HepG2 (cell line): Measurements from ENCODE around the gene RASIP1. TPM values are rescaled to one million over a fixed set of nuclear protein-coding genes. Genes with fewer than 3 reads are reported as not detected.

Experiments
- CEBPG ChIP-seq: IDR thresholded peaks from 2 replicates; pipeline ENCODE4 v1.6.1; 2016
- CHD2 ChIP-seq: IDR thresholded peaks from 2 replicates; pipeline ENCODE4 v1.6.1; 2011; ENCODE audit warnings: low read depth, low read length, improper control_type of control experiment
- FOXM1 ChIP-seq: sonication (generic); formaldehyde crosslinking; IDR thresholded peaks from 2 replicates; pipeline ENCODE4 v1.5.0; 2020; ENCODE audit warnings: missing genetic modification reagents
- FOXP1 ChIP-seq, 2 experiments: fragments of 450-650 bp in 1 of 2; IDR thresholded peaks; 2 replicates each; pipeline ENCODE4 v1.6.1; 2017 to 2018; ENCODE audit warnings: antibody characterized with exemption in 1 of 2
- NCOA2 ChIP-seq: sonication (generic); formaldehyde crosslinking; IDR thresholded peaks from 2 replicates; pipeline ENCODE4 v1.8.0; 2022; ENCODE audit warnings: inconsistent platforms
- NFYB ChIP-seq: sonication (generic); formaldehyde crosslinking; IDR thresholded peaks from 2 replicates; pipeline ENCODE4 v1.4.0; 2020; ENCODE audit warnings: missing genetic modification reagents
- NKX3-1 ChIP-seq: sonication (generic); formaldehyde crosslinking; IDR thresholded peaks from 2 replicates; pipeline ENCODE4 v1.5.0; 2020; ENCODE audit warnings: missing genetic modification reagents
- RARA ChIP-seq: IDR thresholded peaks from 2 replicates; pipeline ENCODE4 v1.6.1; 2016; ENCODE audit warnings: missing genetic modification reagents, missing compliant biosample characterization
- SOX5 ChIP-seq: IDR thresholded peaks from 2 replicates; pipeline ENCODE4 v1.6.1; 2016; ENCODE audit warnings: borderline replicate concordance
- TSC22D2 ChIP-seq: sonication (generic); formaldehyde crosslinking; IDR thresholded peaks from 2 replicates; pipeline ENCODE4 v1.5.1; 2020; ENCODE audit warnings: missing genetic modification reagents, mild to moderate bottlenecking, borderline replicate concordance
- ZNF333 ChIP-seq: sonication (generic); formaldehyde crosslinking; IDR thresholded peaks from 2 replicates; pipeline ENCODE4 v1.4.0; 2020; ENCODE audit warnings: mild to moderate bottlenecking, missing genetic modification reagents, borderline replicate concordance
- ZNF549 ChIP-seq: sonication (generic); formaldehyde crosslinking; IDR thresholded peaks from 2 replicates; pipeline ENCODE4 v1.5.0; 2020; ENCODE audit warnings: missing genetic modification reagents
- ZNF570 ChIP-seq: sonication (generic); formaldehyde crosslinking; IDR thresholded peaks from 2 replicates; pipeline ENCODE4 v1.4.0; 2020; ENCODE audit warnings: mild to moderate bottlenecking, missing genetic modification reagents, borderline replicate concordance
- ZNF644 ChIP-seq: IDR thresholded peaks from 2 replicates; pipeline ENCODE4 v1.6.1; 2016; ENCODE audit warnings: low read depth
- ZNF747 ChIP-seq: sonication (generic); formaldehyde crosslinking; IDR thresholded peaks from 2 replicates; pipeline ENCODE4 v1.8.1; 2023; ENCODE audit warnings: missing genetic modification reagents, mild to moderate bottlenecking, borderline replicate concordance
- ZNF768 ChIP-seq: sonication (generic); formaldehyde crosslinking; IDR thresholded peaks from 2 replicates; pipeline ENCODE4 v1.4.0; 2020; ENCODE audit warnings: missing genetic modification reagents
- polyA plus RNA-seq, 8 experiments: library from polyadenylated mRNA; depleted of rRNA in 3 of 8; stranded (reverse) in 7 of 8; unstranded in 1 of 8; fragments of >200 nt; fragmentation: Illumina TruSeq in 4 of 8; extraction: Trizol in 4 of 8; gene quantifications; 2 replicates each; pipeline versions ENCODE4 v1.2.1 to v1.2.3, GENCODE V29; 2011 to 2016; ENCODE audit warnings: low read depth in 4 of 8, missing spikeins in 1 of 8, mixed read lengths in 1 of 8; ENCODE audit not compliant: insufficient read depth in 1 of 8
- total RNA-seq, 5 experiments: library from RNA; depleted of rRNA; stranded (reverse); fragments of >200 nt; fragmentation: Illumina TruSeq; extraction: Trizol; gene quantifications; 2 replicates each; pipeline ENCODE4 v1.2.3, GENCODE V29; 2016; ENCODE audit warnings: low read depth in 1 of 5
- TF ChIP-seq, protein P1 (sequence below): sonication (generic); formaldehyde crosslinking; conservative IDR thresholded peaks from 2 replicates; pipeline ENCODE4 v1.4.0; 2020; ENCODE audit warnings: missing genetic modification reagents
- TF ChIP-seq, protein P2 (sequence below): conservative IDR thresholded peaks from 2 replicates; pipeline ENCODE4 v1.6.1; 2018; ENCODE audit warnings: missing genetic modification reagents
- TF ChIP-seq, protein P3 (sequence below): IDR thresholded peaks from 2 replicates; pipeline ENCODE4 v1.6.1; 2016
- TF ChIP-seq, protein P4 (sequence below): sonication (generic); formaldehyde crosslinking; IDR thresholded peaks from 2 replicates; pipeline ENCODE4 v1.4.0; 2020; ENCODE audit warnings: missing genetic modification reagents, borderline replicate concordance
- TF ChIP-seq, protein P5 (sequence below): sonication (generic); formaldehyde crosslinking; conservative IDR thresholded peaks from 2 replicates; pipeline ENCODE4 v1.4.0; 2020; ENCODE audit warnings: missing genetic modification reagents
- TF ChIP-seq, protein P6 (sequence below), 2 experiments: fragments of 450-650 bp in 1 of 2; sonication (generic) in 1 of 2; formaldehyde crosslinking; IDR thresholded peaks; 2 replicates each; pipeline versions ENCODE4 v1.5.0 to v1.8.0; 2020 to 2022; ENCODE audit warnings: mild to moderate bottlenecking in 1 of 2, missing genetic modification reagents in 1 of 2

RASIP1 gene
- total and polyA plus RNA-seq, 2 of the 13 experiments (the other 11 are each of a cell fraction or from before 2014, with no cell fraction given): 0.44 to 0.58 TPM

DNA sequence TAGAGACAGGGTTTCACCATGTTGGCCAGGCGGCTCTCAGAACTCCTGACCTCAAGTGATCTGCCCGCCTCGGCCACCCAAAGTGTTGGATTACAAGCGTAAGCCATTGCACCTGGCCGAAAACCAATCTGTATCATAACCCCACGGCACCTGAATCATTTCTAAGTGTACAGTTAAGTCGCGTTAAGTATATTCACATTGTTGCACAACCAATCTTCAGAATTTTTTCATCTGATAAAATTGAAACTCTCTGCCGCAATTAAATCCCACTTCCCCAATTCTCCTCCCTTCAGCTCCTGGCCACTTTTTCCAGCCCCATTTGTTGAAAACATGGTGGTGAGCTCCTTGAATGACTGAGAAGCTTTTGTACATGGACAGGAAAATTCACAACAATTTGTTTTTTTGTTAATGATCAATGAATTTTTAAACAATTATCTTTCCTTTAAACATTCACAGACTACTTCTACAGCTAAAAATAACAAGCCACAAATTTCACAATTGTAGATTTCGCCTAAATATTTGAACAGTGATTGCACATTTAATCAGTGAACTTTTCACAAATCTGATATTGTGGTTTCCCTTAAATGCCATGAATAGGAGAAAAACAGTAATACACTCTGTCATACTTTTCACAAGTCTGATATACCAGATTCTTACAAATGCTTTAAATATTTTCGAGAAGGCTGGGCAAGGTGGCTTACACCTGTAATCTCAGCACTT, 28.7 kb upstream of the RASIP1 start (continued):
- peak; percentile 59 for TF ChIP-seq CEBPG (CRISPR knock-in tag)
- TF ChIP-seq, protein P1, sequence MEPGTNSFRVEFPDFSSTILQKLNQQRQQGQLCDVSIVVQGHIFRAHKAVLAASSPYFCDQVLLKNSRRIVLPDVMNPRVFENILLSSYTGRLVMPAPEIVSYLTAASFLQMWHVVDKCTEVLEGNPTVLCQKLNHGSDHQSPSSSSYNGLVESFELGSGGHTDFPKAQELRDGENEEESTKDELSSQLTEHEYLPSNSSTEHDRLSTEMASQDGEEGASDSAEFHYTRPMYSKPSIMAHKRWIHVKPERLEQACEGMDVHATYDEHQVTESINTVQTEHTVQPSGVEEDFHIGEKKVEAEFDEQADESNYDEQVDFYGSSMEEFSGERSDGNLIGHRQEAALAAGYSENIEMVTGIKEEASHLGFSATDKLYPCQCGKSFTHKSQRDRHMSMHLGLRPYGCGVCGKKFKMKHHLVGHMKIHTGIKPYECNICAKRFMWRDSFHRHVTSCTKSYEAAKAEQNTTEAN (CRISPR knock-in tag): 0 out of 2 replicates have a peak, but pooled peaks have one; percentile 25
- no peak for TF ChIP-seq ZNF747 (CRISPR knock-in tag)
- TF ChIP-seq ZNF570 (CRISPR knock-in tag): no peak
- peak; percentile 66; the same call in 1 of the 2 replicates for TF ChIP-seq ZNF644
- TF ChIP-seq RARA: no peak
- peak; percentile 76 for TF ChIP-seq NCOA2 (CRISPR knock-in tag)
- no peak for TF ChIP-seq CHD2
- no peak for TF ChIP-seq NFYB (CRISPR knock-in tag)
- no peak for TF ChIP-seq ZNF333 (CRISPR knock-in tag)
- TF ChIP-seq, protein P2, sequence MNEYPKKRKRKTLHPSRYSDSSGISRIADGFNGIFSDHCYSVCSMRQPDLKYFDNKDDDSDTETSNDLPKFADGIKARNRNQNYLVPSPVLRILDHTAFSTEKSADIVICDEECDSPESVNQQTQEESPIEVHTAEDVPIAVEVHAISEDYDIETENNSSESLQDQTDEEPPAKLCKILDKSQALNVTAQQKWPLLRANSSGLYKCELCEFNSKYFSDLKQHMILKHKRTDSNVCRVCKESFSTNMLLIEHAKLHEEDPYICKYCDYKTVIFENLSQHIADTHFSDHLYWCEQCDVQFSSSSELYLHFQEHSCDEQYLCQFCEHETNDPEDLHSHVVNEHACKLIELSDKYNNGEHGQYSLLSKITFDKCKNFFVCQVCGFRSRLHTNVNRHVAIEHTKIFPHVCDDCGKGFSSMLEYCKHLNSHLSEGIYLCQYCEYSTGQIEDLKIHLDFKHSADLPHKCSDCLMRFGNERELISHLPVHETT (CRISPR knock-in tag): no peak
- no peak for TF ChIP-seq FOXM1
- no peak for TF ChIP-seq ZNF768
- TF ChIP-seq TSC22D2: no peak
- TF ChIP-seq, protein P3, sequence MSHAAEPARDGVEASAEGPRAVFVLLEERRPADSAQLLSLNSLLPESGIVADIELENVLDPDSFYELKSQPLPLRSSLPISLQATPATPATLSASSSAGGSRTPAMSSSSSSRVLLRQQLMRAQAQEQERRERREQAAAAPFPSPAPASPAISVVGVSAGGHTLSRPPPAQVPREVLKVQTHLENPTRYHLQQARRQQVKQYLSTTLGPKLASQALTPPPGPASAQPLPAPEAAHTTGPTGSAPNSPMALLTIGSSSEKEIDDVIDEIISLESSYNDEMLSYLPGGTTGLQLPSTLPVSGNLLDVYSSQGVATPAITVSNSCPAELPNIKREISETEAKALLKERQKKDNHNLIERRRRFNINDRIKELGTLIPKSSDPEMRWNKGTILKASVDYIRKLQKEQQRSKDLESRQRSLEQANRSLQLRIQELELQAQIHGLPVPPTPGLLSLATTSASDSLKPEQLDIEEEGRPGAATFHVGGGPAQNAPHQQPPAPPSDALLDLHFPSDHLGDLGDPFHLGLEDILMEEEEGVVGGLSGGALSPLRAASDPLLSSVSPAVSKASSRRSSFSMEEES: peak; percentile 45; the same call in 1 of the 2 replicates
- TF ChIP-seq, protein P4, sequence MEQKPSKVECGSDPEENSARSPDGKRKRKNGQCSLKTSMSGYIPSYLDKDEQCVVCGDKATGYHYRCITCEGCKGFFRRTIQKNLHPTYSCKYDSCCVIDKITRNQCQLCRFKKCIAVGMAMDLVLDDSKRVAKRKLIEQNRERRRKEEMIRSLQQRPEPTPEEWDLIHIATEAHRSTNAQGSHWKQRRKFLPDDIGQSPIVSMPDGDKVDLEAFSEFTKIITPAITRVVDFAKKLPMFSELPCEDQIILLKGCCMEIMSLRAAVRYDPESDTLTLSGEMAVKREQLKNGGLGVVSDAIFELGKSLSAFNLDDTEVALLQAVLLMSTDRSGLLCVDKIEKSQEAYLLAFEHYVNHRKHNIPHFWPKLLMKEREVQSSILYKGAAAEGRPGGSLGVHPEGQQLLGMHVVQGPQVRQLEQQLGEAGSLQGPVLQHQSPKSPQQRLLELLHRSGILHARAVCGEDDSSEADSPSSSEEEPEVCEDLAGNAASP (CRISPR knock-in tag): 0 out of 2 replicates have a peak, but pooled peaks have one; percentile 20
- TF ChIP-seq, protein P5, sequence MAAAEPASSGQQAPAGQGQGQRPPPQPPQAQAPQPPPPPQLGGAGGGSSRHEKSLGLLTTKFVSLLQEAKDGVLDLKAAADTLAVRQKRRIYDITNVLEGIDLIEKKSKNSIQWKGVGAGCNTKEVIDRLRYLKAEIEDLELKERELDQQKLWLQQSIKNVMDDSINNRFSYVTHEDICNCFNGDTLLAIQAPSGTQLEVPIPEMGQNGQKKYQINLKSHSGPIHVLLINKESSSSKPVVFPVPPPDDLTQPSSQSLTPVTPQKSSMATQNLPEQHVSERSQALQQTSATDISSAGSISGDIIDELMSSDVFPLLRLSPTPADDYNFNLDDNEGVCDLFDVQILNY (CRISPR knock-in tag): no peak
- TF ChIP-seq ZNF549 (CRISPR knock-in tag): no peak
- no peak for TF ChIP-seq NKX3-1 (CRISPR knock-in tag)
- TF ChIP-seq FOXP1 (IDR thresholded peaks at IDR 0.05): no peak
- peak; percentile 54; the same call in 1 of the 2 replicates for TF ChIP-seq FOXP1 (CRISPR knock-in tag; IDR thresholded peaks at IDR 0.05)
- TF ChIP-seq, protein P6, sequence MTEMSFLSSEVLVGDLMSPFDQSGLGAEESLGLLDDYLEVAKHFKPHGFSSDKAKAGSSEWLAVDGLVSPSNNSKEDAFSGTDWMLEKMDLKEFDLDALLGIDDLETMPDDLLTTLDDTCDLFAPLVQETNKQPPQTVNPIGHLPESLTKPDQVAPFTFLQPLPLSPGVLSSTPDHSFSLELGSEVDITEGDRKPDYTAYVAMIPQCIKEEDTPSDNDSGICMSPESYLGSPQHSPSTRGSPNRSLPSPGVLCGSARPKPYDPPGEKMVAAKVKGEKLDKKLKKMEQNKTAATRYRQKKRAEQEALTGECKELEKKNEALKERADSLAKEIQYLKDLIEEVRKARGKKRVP (CRISPR knock-in tag; IDR thresholded peaks at IDR 0.05): 0 out of 4 replicates have a peak, but pooled peaks of 1 of the 2 experiments have one; percentile 40
- peak; percentile 39; the same call in 1 of the 2 replicates for TF ChIP-seq SOX5 (CRISPR knock-in tag)
